Neutrophil (primary cell): ENCODE results near the gene IFIT3.
A peak's percentile ranks its signal among the peaks of the same experiment; 100 is the strongest.

ENCODE experiments used
- H3K27ac ChIP-seq: fragments of 200-600 bp; sonication (generic); 2 replicates; pipeline ENCODE4 v1.5.1; 2016; ENCODE audit warnings: mild to moderate bottlenecking, moderate library complexity
- H3K27me3 ChIP-seq: fragments of 200-600 bp; sonication (generic); 2 replicates; pipeline ENCODE4 v1.6.0; 2016; ENCODE audit warnings: mild to moderate bottlenecking
- H3K36me3 ChIP-seq: fragments of 200-600 bp; sonication (generic); 2 replicates; pipeline ENCODE4 v1.5.1; 2017
- H3K4me1 ChIP-seq, 2 experiments: fragments of 200-600 bp in 1 of 2; sonication (generic) in 1 of 2; 1 replicate in 1 of 2; 2 replicates in 1 of 2; pipeline versions ENCODE4 v1.5.1 to v1.6.1; 2013 to 2016; ENCODE audit warnings: low read depth in 1 of 2, low read length in 1 of 2, mild to moderate bottlenecking in 1 of 2, moderate library complexity in 1 of 2; ENCODE audit not compliant: control insufficient read depth in 1 of 2, insufficient read depth in 1 of 2
- H3K4me3 ChIP-seq, 2 experiments: fragments of 200-600 bp in 1 of 2; sonication (generic) in 1 of 2; 1 replicate in 1 of 2; 2 replicates in 1 of 2; pipeline ENCODE4 v1.5.1; 2013 to 2016; ENCODE audit warnings: low read depth in 1 of 2, low read length in 1 of 2, mild to moderate bottlenecking in 1 of 2, moderate library complexity in 1 of 2
- H3K9me3 ChIP-seq: fragments of 200-600 bp; sonication (generic); 2 replicates; pipeline ENCODE4 v1.5.1; 2016
- TF ChIP-seq, protein P1 (sequence below): fragments of 200-600 bp; sonication (generic); IDR thresholded peaks from 2 replicates; pipeline ENCODE4 v1.5.1; 2016; ENCODE audit warnings: antibody characterized with exemption

IFIT3 gene

DNA sequence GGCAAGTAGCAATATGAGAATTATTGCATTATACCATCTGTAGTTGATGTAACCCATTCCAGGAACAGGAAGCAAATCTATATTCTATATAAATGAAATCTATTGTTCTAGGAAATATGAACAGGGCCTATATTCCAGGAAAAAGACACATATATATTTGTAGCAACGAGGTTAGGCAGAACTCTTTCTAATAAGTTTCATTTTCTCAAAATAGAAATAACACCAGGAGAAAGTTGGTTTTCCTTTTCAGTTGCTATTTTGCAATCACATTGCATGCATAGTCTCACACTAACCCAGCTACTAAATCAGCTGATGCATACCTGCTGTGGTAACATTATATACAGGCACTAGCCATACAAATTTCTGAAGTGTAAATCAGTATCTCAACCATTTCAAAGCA, 32.2 kb upstream of the IFIT3 start:
- Histone ChIP-seq H3K9me3 (no peaks in the 10 kb centered on the region), H3K27me3 (no peaks in the 10 kb centered on the region), H3K4me3 (peak overlapping the region; percentile 45 to 46), H3K36me3 (no peaks in the 10 kb centered on the region), H3K4me1 (peaks cover 33 to 42% of the 10 kb centered on the region in 2 experiments), H3K27ac (peak overlapping the region; percentile 89)
- TF ChIP-seq, protein P1, sequence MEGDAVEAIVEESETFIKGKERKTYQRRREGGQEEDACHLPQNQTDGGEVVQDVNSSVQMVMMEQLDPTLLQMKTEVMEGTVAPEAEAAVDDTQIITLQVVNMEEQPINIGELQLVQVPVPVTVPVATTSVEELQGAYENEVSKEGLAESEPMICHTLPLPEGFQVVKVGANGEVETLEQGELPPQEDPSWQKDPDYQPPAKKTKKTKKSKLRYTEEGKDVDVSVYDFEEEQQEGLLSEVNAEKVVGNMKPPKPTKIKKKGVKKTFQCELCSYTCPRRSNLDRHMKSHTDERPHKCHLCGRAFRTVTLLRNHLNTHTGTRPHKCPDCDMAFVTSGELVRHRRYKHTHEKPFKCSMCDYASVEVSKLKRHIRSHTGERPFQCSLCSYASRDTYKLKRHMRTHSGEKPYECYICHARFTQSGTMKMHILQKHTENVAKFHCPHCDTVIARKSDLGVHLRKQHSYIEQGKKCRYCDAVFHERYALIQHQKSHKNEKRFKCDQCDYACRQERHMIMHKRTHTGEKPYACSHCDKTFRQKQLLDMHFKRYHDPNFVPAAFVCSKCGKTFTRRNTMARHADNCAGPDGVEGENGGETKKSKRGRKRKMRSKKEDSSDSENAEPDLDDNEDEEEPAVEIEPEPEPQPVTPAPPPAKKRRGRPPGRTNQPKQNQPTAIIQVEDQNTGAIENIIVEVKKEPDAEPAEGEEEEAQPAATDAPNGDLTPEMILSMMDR: no peak

GRCh38 chr10:89296220-89296648, 31.6 kb upstream of the IFIT3 start:
- TF ChIP-seq, protein P1: no peak

DNA sequence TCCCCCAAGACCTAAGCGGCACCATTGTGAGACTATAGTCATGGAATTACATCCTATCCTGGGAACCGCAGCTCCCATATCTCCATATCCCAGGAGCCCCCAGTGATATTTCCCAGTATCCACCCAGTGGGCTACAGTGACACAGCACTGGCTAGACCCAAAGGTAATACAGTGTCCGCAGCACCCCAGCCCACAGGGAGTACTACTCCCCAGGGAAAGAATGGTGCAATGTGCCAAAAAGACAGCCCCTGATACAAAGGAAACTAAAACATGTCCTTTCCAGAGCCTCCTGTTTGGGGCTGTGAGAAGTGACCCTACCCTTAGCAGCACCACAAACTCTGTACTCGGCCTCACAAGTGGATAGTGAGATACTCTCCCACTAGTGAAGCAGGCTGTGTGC, 30.4 kb upstream of the IFIT3 start:
- TF ChIP-seq, protein P1: no peak
- Histone ChIP-seq H3K36me3 (no peaks in the 10 kb centered on the region), H3K4me1 (peaks cover 49 to 50% of the 10 kb centered on the region in 2 experiments), H3K4me3 (no peak overlapping the region), H3K27ac (peak overlapping the region; percentile 89), H3K27me3 (no peaks in the 10 kb centered on the region), H3K9me3 (no peaks in the 10 kb centered on the region)

More at GRCh38 chr10:89296220-89296648, 31.6 kb upstream of the IFIT3 start:
- Histone ChIP-seq H3K4me3 (peak overlapping the region; percentile 45 to 46), H3K27ac (peak overlapping the region; percentile 89), H3K4me1 (peaks cover 39 to 48% of the 10 kb centered on the region in 2 experiments), H3K9me3 (no peaks in the 10 kb centered on the region), H3K36me3 (no peaks in the 10 kb centered on the region), H3K27me3 (no peaks in the 10 kb centered on the region)

DNA sequence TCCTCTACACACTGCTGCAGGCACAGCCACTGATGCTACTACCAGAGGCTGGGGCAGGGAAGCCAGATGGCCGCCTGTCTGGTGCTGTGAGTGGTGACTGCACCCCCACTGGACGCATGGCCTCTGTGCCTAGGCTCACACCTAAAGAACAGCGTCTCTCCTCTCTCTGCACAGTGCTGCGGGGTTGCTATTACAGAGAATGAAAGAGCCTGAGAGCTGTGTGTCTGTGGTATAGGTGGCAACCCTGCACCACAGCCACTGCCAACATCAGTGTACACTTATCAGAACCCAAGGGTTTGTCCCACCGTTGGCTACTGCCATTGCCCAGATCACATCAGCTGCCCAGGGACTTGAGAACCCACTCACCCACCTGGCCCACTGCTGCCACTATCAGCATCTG, 30.0 kb upstream of the IFIT3 start:
- no peak overlapping the region for H3K4me3 ChIP-seq
- H3K9me3 ChIP-seq: no peaks in the 10 kb centered on the region
- no peaks in the 10 kb centered on the region for H3K27me3 ChIP-seq
- H3K4me1 ChIP-seq: peaks cover 50 to 54% of the 10 kb centered on the region in 2 experiments
- H3K36me3 ChIP-seq: no peaks in the 10 kb centered on the region
- no peak overlapping the region for H3K27ac ChIP-seq
- TF ChIP-seq, protein P1: no peak

- Histone ChIP-seq H3K27ac (no peak overlapping the region), H3K27me3 (no peaks in the 10 kb centered on the region), H3K4me1 (peaks cover 61 to 66% of the 10 kb centered on the region in 2 experiments), H3K4me3 (no peak overlapping the region), H3K9me3 (no peaks in the 10 kb centered on the region), H3K36me3 (no peaks in the 10 kb centered on the region)
- TF ChIP-seq, protein P1: no peak
These were observed 28.8 kb upstream of the IFIT3 start for GRCh38 chr10:89299031-89299430.

DNA sequence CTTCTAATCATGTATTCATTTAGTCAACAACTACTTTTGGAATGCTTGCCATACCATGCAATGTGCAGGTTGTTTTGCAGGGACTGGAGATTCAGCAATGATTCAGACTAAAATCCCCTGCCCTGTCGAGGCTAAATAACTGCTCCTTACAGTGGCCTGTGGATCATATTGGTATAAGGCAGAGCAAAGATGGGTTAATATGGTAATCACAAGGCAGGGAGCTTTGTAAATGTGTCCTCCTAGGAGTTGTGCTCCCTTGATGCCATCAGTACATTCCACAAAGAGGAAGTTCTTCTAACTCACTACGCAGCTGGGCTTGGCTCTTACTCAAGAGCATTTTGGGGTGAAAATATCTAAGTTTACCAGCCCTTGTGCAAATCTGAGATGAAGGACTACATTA, 26.6 kb upstream of the IFIT3 start:
- Histone ChIP-seq H3K4me3 (peak overlapping the region; percentile 85 to 92), H3K27me3 (no peaks in the 10 kb centered on the region), H3K36me3 (peaks cover 7% of the 10 kb centered on the region), H3K4me1 (peaks cover 44 to 51% of the 10 kb centered on the region in 2 experiments), H3K9me3 (no peaks in the 10 kb centered on the region), H3K27ac (peak overlapping the region; percentile 96)
- TF ChIP-seq, protein P1: no peak
